DND-41 (cell line): Measurements from ENCODE around the gene MBTD1.

Source experiments
- ATAC-seq: fragments of 200-7000 bp; cut with Tn5 transposase; 3 replicates; pipeline ENCODE4 v1.9.1; 2021; ENCODE audit warnings: low read depth; ENCODE audit not compliant: insufficient read depth
- DNase-seq: peaks from one replicate; pipeline ENCODE4 v3.0.0-alpha.2; 2020
- H2AFZ ChIP-seq: 2 replicates; pipeline ENCODE4 v1.6.0; 2012; ENCODE audit warnings: low read depth, low read length
- H3K27ac ChIP-seq: 2 replicates; pipeline ENCODE4 v1.5.1; 2012; ENCODE audit warnings: low read length, inconsistent platforms
- H3K27me3 ChIP-seq: fragments of 200-600 bp; sonication (generic); 2 replicates; pipeline ENCODE4 v1.6.0; 2012; ENCODE audit warnings: low read length, mild to moderate bottlenecking, inconsistent platforms; ENCODE audit not compliant: insufficient read depth, poor library complexity
- H3K36me3 ChIP-seq: 2 replicates; pipeline ENCODE4 v1.5.1; 2012; ENCODE audit warnings: low read length, inconsistent platforms; ENCODE audit not compliant: insufficient read depth
- H3K4me1 ChIP-seq: 2 replicates; pipeline ENCODE4 v1.5.1; 2012; ENCODE audit warnings: mild to moderate bottlenecking, low read length; ENCODE audit not compliant: insufficient read depth
- H3K4me2 ChIP-seq: 2 replicates; pipeline ENCODE4 v1.6.0; 2012; ENCODE audit warnings: mild to moderate bottlenecking, moderate library complexity, low read length, inconsistent platforms; ENCODE audit not compliant: insufficient read depth
- H3K4me3 ChIP-seq, 2 experiments: fragments of 200-600 bp in 1 of 2; shearing (Covaris generic) in 1 of 2; 2 replicates each; pipeline ENCODE4 v1.5.1; 2012 to 2016; ENCODE audit warnings: inconsistent platforms in 2 of 2, low read length in 2 of 2, mild to moderate bottlenecking in 2 of 2, low read depth in 1 of 2, moderate library complexity in 1 of 2
- H3K79me2 ChIP-seq: 2 replicates; pipeline ENCODE4 v1.6.0; 2012; ENCODE audit warnings: low read length, inconsistent platforms; ENCODE audit not compliant: insufficient read depth
- H3K9ac ChIP-seq: 2 replicates; pipeline ENCODE4 v1.6.0; 2012; ENCODE audit warnings: low read depth, mild to moderate bottlenecking, inconsistent platforms, low read length, moderate library complexity
- H3K9me3 ChIP-seq: 2 replicates; pipeline ENCODE4 v1.5.1; 2012; ENCODE audit warnings: low read length, moderate library complexity, mild to moderate bottlenecking, inconsistent platforms; ENCODE audit not compliant: insufficient read depth, severe bottlenecking
- H4K20me1 ChIP-seq: 2 replicates; pipeline ENCODE4 v1.6.0; 2012; ENCODE audit warnings: low read length; ENCODE audit not compliant: insufficient read depth
- CTCF ChIP-seq: IDR thresholded peaks from 2 replicates; pipeline ENCODE4 v1.5.1; 2012; ENCODE audit warnings: borderline replicate concordance, low read length, moderate library complexity, mild to moderate bottlenecking; ENCODE audit not compliant: poor library complexity, severe bottlenecking; ENCODE audit errors: extremely low read depth
- EZH2 ChIP-seq: IDR thresholded peaks from 3 replicates; pipeline ENCODE4 v1.6.1; 2012; ENCODE audit warnings: borderline replicate concordance, low read depth, mild to moderate bottlenecking, moderate library complexity, low read length, inconsistent platforms; ENCODE audit not compliant: severe bottlenecking

Gene MBTD1

GRCh38 chr17:51153210-51154072 is 106.4 kb downstream of the MBTD1 start, which contains the start of gene NME1:
Gene NME1 (plus strand): TSS chr17:51153559. CDS start chr17:51155655, 2,096 bp downstream.
- peak within 1 kb of the TSS; percentile 68 for H3K9ac ChIP-seq
- peak within 1 kb of the TSS; percentile 80 for H3K4me2 ChIP-seq
- H2AFZ ChIP-seq = peak within 1 kb of the TSS; percentile 94
- peak within 1 kb of the TSS; percentile 82 for H3K27ac ChIP-seq
- H3K4me1 ChIP-seq = peaks cover 26% of the 10 kb centered on the region
- H4K20me1 ChIP-seq = no peaks in the 10 kb centered on the region; the same call in 1 of the 2 replicates
- H3K79me2 ChIP-seq = peaks cover 51% of the 10 kb centered on the region
- no peak for TF ChIP-seq EZH2
- TF ChIP-seq CTCF = peak; percentile 93
- peaks cover 29% of the 10 kb centered on the region for H3K36me3 ChIP-seq
- no peaks in the 10 kb centered on the region for H3K27me3 ChIP-seq
- no peaks in the 10 kb centered on the region for H3K9me3 ChIP-seq
- peak; percentile 95 for ATAC-seq
- peak within 1 kb of the TSS; percentile 46 to 86 for H3K4me3 ChIP-seq
- peak; percentile 98 for DNase-seq

- peaks cover 25% of the 10 kb centered on the region; the same call in 1 of the 2 replicates for H3K36me3 ChIP-seq
- TF ChIP-seq EZH2 (no peak), CTCF (no peak)
- H3K4me1 ChIP-seq = peaks cover 26% of the 10 kb centered on the region
- H3K9me3 ChIP-seq = no peaks in the 10 kb centered on the region
- H3K4me2 ChIP-seq = peak overlapping the region; percentile 75
- peak overlapping the region; percentile 94 for H2AFZ ChIP-seq
- H3K27me3 ChIP-seq = no peaks in the 10 kb centered on the region
- H3K9ac ChIP-seq = peak overlapping the region; percentile 61
- H3K79me2 ChIP-seq = peaks cover 44% of the 10 kb centered on the region
- H3K27ac ChIP-seq = peak overlapping the region; percentile 82
- DNase-seq = no peak
- H3K4me3 ChIP-seq = peak overlapping the region; percentile 16 to 86; a peak in 3 of 4 replicates
- no peaks in the 10 kb centered on the region; the same call in 1 of the 2 replicates for H4K20me1 ChIP-seq
- peak; percentile 1; the same call in 1 of the 3 replicates for ATAC-seq
Measured at GRCh38 chr17:51152766-51153209, 107.1 kb downstream of the MBTD1 start.

GRCh38 chr17:51150932-51151331 is 108.9 kb downstream of the MBTD1 start:
- Histone ChIP-seq H3K36me3 (peaks cover 6% of the 10 kb centered on the region; the same call in 1 of the 2 replicates), H3K4me2 (no peak overlapping the region), H4K20me1 (no peaks in the 10 kb centered on the region; the same call in 1 of the 2 replicates), H3K27me3 (no peaks in the 10 kb centered on the region), H3K4me1 (peaks cover 26% of the 10 kb centered on the region), H3K27ac (no peak overlapping the region), H3K9ac (no peak overlapping the region), H3K79me2 (peaks cover 25% of the 10 kb centered on the region), H2AFZ (no peak overlapping the region), H3K4me3 (no peak overlapping the region), H3K9me3 (no peaks in the 10 kb centered on the region)
- TF ChIP-seq EZH2 = no peak
- TF ChIP-seq CTCF = no peak
- DNase-seq (no peak), ATAC-seq (no peak)
